Hepatocyte (in vitro differentiated cells): ENCODE data around the gene TMED9.
"Not testable (repeated sequence)": the region's sequence is repeated elsewhere in the genome, so short reads cannot be mapped to it uniquely, and the experiment has no call there.

ENCODE experiments used
- CTCF ChIP-seq: fragments of 200-600 bp; sonication (generic); IDR thresholded peaks from 2 replicates; pipeline ENCODE4 v1.5.1; 2016; ENCODE audit warnings: antibody characterized with exemption, mild to moderate bottlenecking; ENCODE audit not compliant: poor library complexity
- EZH2 ChIP-seq: fragments of 200-600 bp; sonication (generic); IDR thresholded peaks from 2 replicates; pipeline ENCODE4 v1.6.1; 2016; ENCODE audit warnings: antibody characterized with exemption, mild to moderate bottlenecking, borderline replicate concordance

GRCh38 chr5:177645462-177645861 is 53.5 kb downstream of the TMED9 start:
- not testable (repeated sequence) for TF ChIP-seq CTCF, EZH2
